WTC11 (cell line): ENCODE data around the gene C6orf47. TPM values are rescaled to one million over a fixed set of nuclear protein-coding genes. Genes with fewer than 3 reads are reported as not detected.

Experiments
- ATAC-seq: fragments of 200-7000 bp; cut with Tn5 transposase; 2 replicates; pipeline ENCODE4 v1.10.0; 2021; ENCODE audit warnings: mild to moderate bottlenecking, moderate library complexity
- CTCF ChIA-PET: fragments of 300-600 bp; sonication (Branson Sonifier 250); formaldehyde crosslinking; loops from one replicate; lab custom pipeline; 2021; ENCODE audit warnings: antibody characterized with exemption; lab: Charles Lee
- POLR2A ChIA-PET: fragments of 350-600 bp; sonication (Branson Sonifier 250); formaldehyde crosslinking; loops from one replicate; lab custom pipeline; 2021; ENCODE audit warnings: antibody characterized with exemption; lab: Charles Lee
- DNase-seq: peaks from one replicate; pipeline ENCODE4 v3.0.0; 2021; ENCODE audit warnings: low spot score
- H3K27ac Mint-ChIP-seq: 2 replicates; pipeline ENCODE4 v1.8.0; 2021; ENCODE audit warnings: mixed read lengths
- H3K27me3 Mint-ChIP-seq: 2 replicates; pipeline ENCODE4 v1.8.0; 2021; ENCODE audit warnings: low read depth, mild to moderate bottlenecking, moderate library complexity, mixed read lengths
- H3K36me3 Mint-ChIP-seq: 2 replicates; pipeline ENCODE4 v1.8.0; 2021; ENCODE audit warnings: mixed read lengths
- H3K4me1 Mint-ChIP-seq: 2 replicates; pipeline ENCODE4 v1.8.0; 2022; ENCODE audit warnings: mixed read lengths
- H3K4me3 Mint-ChIP-seq: 2 replicates; pipeline ENCODE4 v1.8.0; 2021; ENCODE audit warnings: mild to moderate bottlenecking, moderate library complexity, mixed read lengths
- H3K9me3 Mint-ChIP-seq: 2 replicates; pipeline ENCODE4 v1.8.0; 2021; ENCODE audit warnings: mixed read lengths
- FOXJ3 ChIP-seq: sonication (generic); formaldehyde crosslinking; IDR thresholded peaks from 2 replicates; pipeline ENCODE4 v1.9.0; 2021; ENCODE audit warnings: missing genetic modification reagents, mild to moderate bottlenecking, borderline replicate concordance
- FOXK1 ChIP-seq: sonication (generic); formaldehyde crosslinking; IDR thresholded peaks from 2 replicates; pipeline ENCODE4 v1.8.0; 2022; ENCODE audit warnings: mild to moderate bottlenecking, moderate library complexity, missing genetic modification reagents
- GTF2I ChIP-seq: fragments of 250-450 bp; sonication (Bioruptor Pico); conservative IDR thresholded peaks from 2 replicates; pipeline ENCODE4 v1.4.0; 2021; ENCODE audit warnings: mild to moderate bottlenecking
- IRF2 ChIP-seq: sonication (generic); formaldehyde crosslinking; IDR thresholded peaks from 2 replicates; pipeline ENCODE4 v1.8.0; 2022; ENCODE audit warnings: low read depth, missing genetic modification reagents, borderline replicate concordance
- NFATC4 ChIP-seq: fragments of 250-450 bp; sonication (Bioruptor Pico); IDR thresholded peaks from 2 replicates; pipeline ENCODE4 v1.9.0; 2021; ENCODE audit warnings: mild to moderate bottlenecking
- NR1H2 ChIP-seq: sonication (generic); formaldehyde crosslinking; IDR thresholded peaks from 2 replicates; pipeline ENCODE4 v1.9.0; 2021; ENCODE audit warnings: mild to moderate bottlenecking, moderate library complexity, missing genetic modification reagents
- NR3C1 ChIP-seq: sonication (generic); formaldehyde crosslinking; conservative IDR thresholded peaks from 2 replicates; pipeline ENCODE4 v1.8.1; 2023; ENCODE audit warnings: low read depth, mild to moderate bottlenecking, missing genetic modification reagents
- PRRX2 ChIP-seq: fragments of 250-450 bp; sonication (Bioruptor Pico); IDR thresholded peaks from 2 replicates; pipeline ENCODE4 v1.8.0; 2021; ENCODE audit warnings: mild to moderate bottlenecking
- ZBTB21 ChIP-seq: sonication (generic); formaldehyde crosslinking; IDR thresholded peaks from 2 replicates; pipeline ENCODE4 v1.8.1; 2023; ENCODE audit warnings: mild to moderate bottlenecking, missing genetic modification reagents, borderline replicate concordance
- ZNF138 ChIP-seq: sonication (generic); formaldehyde crosslinking; conservative IDR thresholded peaks from 2 replicates; pipeline ENCODE4 v1.8.1; 2022; ENCODE audit warnings: mild to moderate bottlenecking, moderate library complexity, missing genetic modification reagents
- ZNF219 ChIP-seq: sonication (generic); formaldehyde crosslinking; IDR thresholded peaks from 2 replicates; pipeline ENCODE4 v1.8.0; 2023; ENCODE audit warnings: missing genetic modification reagents, mild to moderate bottlenecking, borderline replicate concordance
- ZNF232 ChIP-seq: sonication (generic); formaldehyde crosslinking; IDR thresholded peaks from 2 replicates; pipeline ENCODE4 v1.8.0; 2022; ENCODE audit warnings: mild to moderate bottlenecking, missing genetic modification reagents
- ZNF263 ChIP-seq: sonication (generic); formaldehyde crosslinking; IDR thresholded peaks from 2 replicates; pipeline ENCODE4 v1.8.1; 2022; ENCODE audit warnings: low read depth, mild to moderate bottlenecking, moderate library complexity, missing genetic modification reagents
- ZNF416 ChIP-seq: fragments of 250-450 bp; sonication (Bioruptor Pico); IDR thresholded peaks from 2 replicates; pipeline ENCODE4 v1.9.0; 2021; ENCODE audit warnings: mild to moderate bottlenecking, inconsistent platforms
- ZNF671 ChIP-seq: fragments of 250-450 bp; sonication (Bioruptor Pico); IDR thresholded peaks from 2 replicates; pipeline ENCODE4 v1.8.0; 2021; ENCODE audit warnings: mild to moderate bottlenecking
- total RNA-seq: library from RNA; stranded (reverse); gene quantifications from 3 replicates; pipeline ENCODE4 v1.2.3, GENCODE V29; 2021
- TF ChIP-seq, protein P1 (sequence below): sonication (generic); formaldehyde crosslinking; IDR thresholded peaks from 2 replicates; pipeline ENCODE4 v1.8.1; 2023; ENCODE audit warnings: mild to moderate bottlenecking, moderate library complexity, missing genetic modification reagents
- TF ChIP-seq, protein P2 (sequence below): sonication (generic); formaldehyde crosslinking; IDR thresholded peaks from 2 replicates; pipeline ENCODE4 v1.8.0; 2022; ENCODE audit warnings: mild to moderate bottlenecking, missing genetic modification reagents
- TF ChIP-seq, protein P3 (sequence below): sonication (generic); formaldehyde crosslinking; conservative IDR thresholded peaks from 2 replicates; pipeline ENCODE4 v1.8.1; 2022; ENCODE audit warnings: mild to moderate bottlenecking, missing genetic modification reagents
- TF ChIP-seq, protein P4 (sequence below): fragments of 200-600 bp; IDR thresholded peaks from 2 replicates; pipeline ENCODE4 v1.8.0; 2022; ENCODE audit warnings: antibody characterized with exemption
- TF ChIP-seq, protein P5 (sequence below): fragments of 250-450 bp; sonication (Bioruptor Pico); IDR thresholded peaks from 2 replicates; pipeline ENCODE4 v1.9.0; 2021; ENCODE audit warnings: mild to moderate bottlenecking
- TF ChIP-seq, protein P6 (sequence below): sonication (generic); formaldehyde crosslinking; IDR thresholded peaks from 2 replicates; pipeline ENCODE4 v1.8.1; 2022; ENCODE audit warnings: low read depth, mild to moderate bottlenecking, moderate library complexity, missing genetic modification reagents, borderline replicate concordance
- TF ChIP-seq, protein P7 (sequence below): fragments of 250-450 bp; sonication (Bioruptor Pico); IDR thresholded peaks from 2 replicates; pipeline ENCODE4 v1.9.0; 2021; ENCODE audit warnings: mild to moderate bottlenecking

Gene C6orf47
- total RNA-seq, 1 experiment from 2014 or later = 16.3 TPM

DNA sequence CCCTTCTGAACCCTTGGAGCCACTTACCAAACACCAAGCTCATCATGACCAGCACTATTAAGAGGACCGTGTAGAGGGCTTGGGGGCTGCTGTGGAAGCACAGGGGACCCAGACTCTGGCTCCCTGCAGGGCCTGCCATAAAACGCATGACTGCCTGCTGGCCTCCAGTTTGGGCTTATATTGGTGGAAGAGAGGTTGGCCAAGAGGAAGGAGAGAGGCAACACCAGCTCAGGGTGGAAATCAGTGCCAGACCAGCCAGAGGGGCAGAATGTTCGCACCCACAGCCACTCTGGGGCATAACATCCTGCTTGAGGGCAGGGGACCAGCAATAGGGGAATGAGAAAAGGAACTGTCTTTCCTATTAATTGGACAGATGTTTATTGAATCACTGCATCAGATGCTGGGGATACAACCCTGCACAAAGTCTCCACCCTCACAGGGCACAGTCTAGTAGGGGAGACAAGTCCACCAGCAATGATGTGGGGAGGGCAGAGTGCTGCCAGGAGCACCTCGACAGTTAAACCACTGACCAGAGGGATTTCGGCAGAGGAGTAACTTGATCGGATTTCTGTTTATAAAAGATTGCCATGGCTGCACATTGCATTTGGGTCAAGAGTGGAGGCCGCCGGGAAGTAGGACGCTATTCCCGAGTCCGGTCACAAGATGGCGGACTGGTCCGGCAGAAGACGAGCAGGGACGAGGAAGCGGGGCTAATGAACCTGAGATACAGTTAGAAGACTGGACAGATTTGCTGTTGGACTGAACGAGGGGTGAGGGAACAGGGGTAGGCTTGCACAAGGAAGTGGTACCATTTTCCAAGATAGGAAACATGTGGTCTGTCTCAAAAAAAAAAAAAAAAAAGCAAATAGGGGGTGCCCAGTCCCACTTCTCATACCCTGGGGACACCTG lies 19.9 kb upstream of the C6orf47 start, which contains the start of gene LY6G5C:
Gene LY6G5C, minus strand, starts transcription at position 842 of the 909 bp plus-strand sequence. Its CDS starts 694 bp downstream, at position 148.
- peaks cover 24% of the 10 kb centered on the region for H3K27me3 Mint-ChIP-seq
- TF ChIP-seq GTF2I (CRISPR knock-in tag) (no peak), NFATC4 (CRISPR knock-in tag) (no peak), ZNF671 (CRISPR knock-in tag) (no peak), ZNF263 (CRISPR knock-in tag) (no peak), NR3C1 (CRISPR knock-in tag) (no peak), NR1H2 (CRISPR knock-in tag) (no peak), ZBTB21 (CRISPR knock-in tag) (no peak), FOXK1 (CRISPR knock-in tag) (no peak), ZNF416 (CRISPR knock-in tag) (no peak), ZNF232 (no peak), ZNF219 (CRISPR knock-in tag) (no peak), ZNF138 (CRISPR knock-in tag) (no peak)
- TF ChIP-seq, protein P1, sequence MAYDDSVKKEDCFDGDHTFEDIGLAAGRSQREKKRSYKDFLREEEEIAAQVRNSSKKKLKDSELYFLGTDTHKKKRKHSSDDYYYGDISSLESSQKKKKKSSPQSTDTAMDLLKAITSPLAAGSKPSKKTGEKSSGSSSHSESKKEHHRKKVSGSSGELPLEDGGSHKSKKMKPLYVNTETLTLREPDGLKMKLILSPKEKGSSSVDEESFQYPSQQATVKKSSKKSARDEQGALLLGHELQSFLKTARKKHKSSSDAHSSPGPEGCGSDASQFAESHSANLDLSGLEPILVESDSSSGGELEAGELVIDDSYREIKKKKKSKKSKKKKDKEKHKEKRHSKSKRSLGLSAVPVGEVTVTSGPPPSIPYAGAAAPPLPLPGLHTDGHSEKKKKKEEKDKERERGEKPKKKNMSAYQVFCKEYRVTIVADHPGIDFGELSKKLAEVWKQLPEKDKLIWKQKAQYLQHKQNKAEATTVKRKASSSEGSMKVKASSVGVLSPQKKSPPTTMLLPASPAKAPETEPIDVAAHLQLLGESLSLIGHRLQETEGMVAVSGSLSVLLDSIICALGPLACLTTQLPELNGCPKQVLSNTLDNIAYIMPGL (CRISPR knock-in tag) = 0 out of 2 replicates have a peak, but pooled peaks have one; percentile 12
- TF ChIP-seq, protein P2, sequence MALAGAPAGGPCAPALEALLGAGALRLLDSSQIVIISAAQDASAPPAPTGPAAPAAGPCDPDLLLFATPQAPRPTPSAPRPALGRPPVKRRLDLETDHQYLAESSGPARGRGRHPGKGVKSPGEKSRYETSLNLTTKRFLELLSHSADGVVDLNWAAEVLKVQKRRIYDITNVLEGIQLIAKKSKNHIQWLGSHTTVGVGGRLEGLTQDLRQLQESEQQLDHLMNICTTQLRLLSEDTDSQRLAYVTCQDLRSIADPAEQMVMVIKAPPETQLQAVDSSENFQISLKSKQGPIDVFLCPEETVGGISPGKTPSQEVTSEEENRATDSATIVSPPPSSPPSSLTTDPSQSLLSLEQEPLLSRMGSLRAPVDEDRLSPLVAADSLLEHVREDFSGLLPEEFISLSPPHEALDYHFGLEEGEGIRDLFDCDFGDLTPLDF (CRISPR knock-in tag) = no peak
- TF ChIP-seq, protein P3, sequence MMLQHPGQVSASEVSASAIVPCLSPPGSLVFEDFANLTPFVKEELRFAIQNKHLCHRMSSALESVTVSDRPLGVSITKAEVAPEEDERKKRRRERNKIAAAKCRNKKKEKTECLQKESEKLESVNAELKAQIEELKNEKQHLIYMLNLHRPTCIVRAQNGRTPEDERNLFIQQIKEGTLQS (CRISPR knock-in tag) = no peak
- TF ChIP-seq, protein P4, sequence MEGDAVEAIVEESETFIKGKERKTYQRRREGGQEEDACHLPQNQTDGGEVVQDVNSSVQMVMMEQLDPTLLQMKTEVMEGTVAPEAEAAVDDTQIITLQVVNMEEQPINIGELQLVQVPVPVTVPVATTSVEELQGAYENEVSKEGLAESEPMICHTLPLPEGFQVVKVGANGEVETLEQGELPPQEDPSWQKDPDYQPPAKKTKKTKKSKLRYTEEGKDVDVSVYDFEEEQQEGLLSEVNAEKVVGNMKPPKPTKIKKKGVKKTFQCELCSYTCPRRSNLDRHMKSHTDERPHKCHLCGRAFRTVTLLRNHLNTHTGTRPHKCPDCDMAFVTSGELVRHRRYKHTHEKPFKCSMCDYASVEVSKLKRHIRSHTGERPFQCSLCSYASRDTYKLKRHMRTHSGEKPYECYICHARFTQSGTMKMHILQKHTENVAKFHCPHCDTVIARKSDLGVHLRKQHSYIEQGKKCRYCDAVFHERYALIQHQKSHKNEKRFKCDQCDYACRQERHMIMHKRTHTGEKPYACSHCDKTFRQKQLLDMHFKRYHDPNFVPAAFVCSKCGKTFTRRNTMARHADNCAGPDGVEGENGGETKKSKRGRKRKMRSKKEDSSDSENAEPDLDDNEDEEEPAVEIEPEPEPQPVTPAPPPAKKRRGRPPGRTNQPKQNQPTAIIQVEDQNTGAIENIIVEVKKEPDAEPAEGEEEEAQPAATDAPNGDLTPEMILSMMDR = peak; percentile 6; the same call in 1 of the 2 replicates
- no peaks in the 10 kb centered on the region for H3K9me3 Mint-ChIP-seq
- H3K36me3 Mint-ChIP-seq = no peaks in the 10 kb centered on the region
- CTCF ChIA-PET = interaction anchor here (0.5 to 2.9 kb wide), 26 partner anchors 9 to 1158 kb away, joined by 3 to 26 read pairs (median 6); partner anchors contain the start of genes ABHD16A, ATP6V1G2, CLIC1 and DDAH2
- POLR2A ChIA-PET = interaction anchor here (0.5 to 1.5 kb wide), 6 partner anchors 83 to 193 kb away, joined by 3 to 8 read pairs (median 4); partner anchors contain the start of genes HSPA1B and NEU1
- H3K4me1 Mint-ChIP-seq = peaks cover 16% of the 10 kb centered on the region
- ATAC-seq (peak; percentile 39), DNase-seq (peak; percentile 77)
- H3K4me3 Mint-ChIP-seq = peak within 1 kb of the TSS; percentile 89
- H3K27ac Mint-ChIP-seq = no peak within 1 kb of the TSS

DNA sequence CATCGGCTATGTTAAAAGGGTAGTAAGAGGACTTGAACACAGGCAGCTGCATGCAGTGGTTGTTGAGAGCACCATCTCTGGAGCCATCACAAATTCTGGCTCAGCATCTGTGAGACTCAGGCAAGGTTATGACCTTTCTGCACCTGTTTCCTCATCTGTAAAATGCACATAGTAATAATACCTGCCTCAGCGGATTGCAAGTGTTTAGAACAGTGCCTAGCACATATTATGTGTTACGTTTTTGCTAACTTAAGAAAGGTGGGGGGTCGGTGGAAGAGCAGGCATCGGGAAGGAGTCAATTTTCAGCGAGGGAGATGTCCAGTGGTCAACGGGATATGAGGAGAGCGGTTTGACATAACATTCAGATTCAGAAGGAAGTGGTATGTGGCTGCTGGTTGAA lies 17.4 kb upstream of the C6orf47 start:
- H3K9me3 Mint-ChIP-seq = no peaks in the 10 kb centered on the region
- peaks cover 4% of the 10 kb centered on the region; the same call in 1 of the 2 replicates for H3K36me3 Mint-ChIP-seq
- CTCF ChIA-PET = no interaction called here
- DNase-seq (no peak), ATAC-seq (no peak)
- peaks cover 10% of the 10 kb centered on the region for H3K4me1 Mint-ChIP-seq
- POLR2A ChIA-PET = no interaction called here
- no peak overlapping the region for H3K4me3 Mint-ChIP-seq
- no peak overlapping the region for H3K27ac Mint-ChIP-seq
- H3K27me3 Mint-ChIP-seq = peaks cover 24% of the 10 kb centered on the region
- TF ChIP-seq, protein P5, sequence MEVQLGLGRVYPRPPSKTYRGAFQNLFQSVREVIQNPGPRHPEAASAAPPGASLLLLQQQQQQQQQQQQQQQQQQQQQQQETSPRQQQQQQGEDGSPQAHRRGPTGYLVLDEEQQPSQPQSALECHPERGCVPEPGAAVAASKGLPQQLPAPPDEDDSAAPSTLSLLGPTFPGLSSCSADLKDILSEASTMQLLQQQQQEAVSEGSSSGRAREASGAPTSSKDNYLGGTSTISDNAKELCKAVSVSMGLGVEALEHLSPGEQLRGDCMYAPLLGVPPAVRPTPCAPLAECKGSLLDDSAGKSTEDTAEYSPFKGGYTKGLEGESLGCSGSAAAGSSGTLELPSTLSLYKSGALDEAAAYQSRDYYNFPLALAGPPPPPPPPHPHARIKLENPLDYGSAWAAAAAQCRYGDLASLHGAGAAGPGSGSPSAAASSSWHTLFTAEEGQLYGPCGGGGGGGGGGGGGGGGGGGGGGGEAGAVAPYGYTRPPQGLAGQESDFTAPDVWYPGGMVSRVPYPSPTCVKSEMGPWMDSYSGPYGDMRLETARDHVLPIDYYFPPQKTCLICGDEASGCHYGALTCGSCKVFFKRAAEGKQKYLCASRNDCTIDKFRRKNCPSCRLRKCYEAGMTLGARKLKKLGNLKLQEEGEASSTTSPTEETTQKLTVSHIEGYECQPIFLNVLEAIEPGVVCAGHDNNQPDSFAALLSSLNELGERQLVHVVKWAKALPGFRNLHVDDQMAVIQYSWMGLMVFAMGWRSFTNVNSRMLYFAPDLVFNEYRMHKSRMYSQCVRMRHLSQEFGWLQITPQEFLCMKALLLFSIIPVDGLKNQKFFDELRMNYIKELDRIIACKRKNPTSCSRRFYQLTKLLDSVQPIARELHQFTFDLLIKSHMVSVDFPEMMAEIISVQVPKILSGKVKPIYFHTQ (CRISPR knock-in tag) = no peak
- TF ChIP-seq FOXJ3 (CRISPR knock-in tag) (no peak), IRF2 (CRISPR knock-in tag) (no peak), PRRX2 (CRISPR knock-in tag) (no peak)
- TF ChIP-seq, protein P6, sequence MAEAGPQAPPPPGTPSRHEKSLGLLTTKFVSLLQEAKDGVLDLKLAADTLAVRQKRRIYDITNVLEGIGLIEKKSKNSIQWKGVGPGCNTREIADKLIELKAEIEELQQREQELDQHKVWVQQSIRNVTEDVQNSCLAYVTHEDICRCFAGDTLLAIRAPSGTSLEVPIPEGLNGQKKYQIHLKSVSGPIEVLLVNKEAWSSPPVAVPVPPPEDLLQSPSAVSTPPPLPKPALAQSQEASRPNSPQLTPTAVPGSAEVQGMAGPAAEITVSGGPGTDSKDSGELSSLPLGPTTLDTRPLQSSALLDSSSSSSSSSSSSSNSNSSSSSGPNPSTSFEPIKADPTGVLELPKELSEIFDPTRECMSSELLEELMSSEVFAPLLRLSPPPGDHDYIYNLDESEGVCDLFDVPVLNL (CRISPR knock-in tag) = no peak
- TF ChIP-seq, protein P7, sequence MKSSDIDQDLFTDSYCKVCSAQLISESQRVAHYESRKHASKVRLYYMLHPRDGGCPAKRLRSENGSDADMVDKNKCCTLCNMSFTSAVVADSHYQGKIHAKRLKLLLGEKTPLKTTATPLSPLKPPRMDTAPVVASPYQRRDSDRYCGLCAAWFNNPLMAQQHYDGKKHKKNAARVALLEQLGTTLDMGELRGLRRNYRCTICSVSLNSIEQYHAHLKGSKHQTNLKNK = no peak
- TF ChIP-seq, protein P4 = no peak
